Bronchial epithelial cell (primary cell): ENCODE results near the gene KATNAL2. TPM values are rescaled to one million over a fixed set of nuclear protein-coding genes. Genes with fewer than 3 reads are reported as not detected.

Experiments used
- DNase-seq: peaks from one replicate; pipeline ENCODE4 v3.0.0-alpha.2; 2010; ENCODE audit warnings: low read depth
- FAIRE-seq: peaks from 2 replicates; lab custom pipeline; 2011; peaks lifted over from hg19 to GRCh38; lab: Jason Lieb, UNC
- H3K27me3 ChIP-seq: 2 replicates; pipeline ENCODE4 v1.5.1; 2011; ENCODE audit warnings: low read length; ENCODE audit not compliant: control insufficient read depth, insufficient read depth
- H3K36me3 ChIP-seq: 2 replicates; pipeline ENCODE4 v1.5.1; 2011; ENCODE audit warnings: low read length; ENCODE audit not compliant: control insufficient read depth, insufficient read depth
- H3K4me3 ChIP-seq: 2 replicates; pipeline ENCODE4 v1.5.1; 2011; ENCODE audit warnings: mild to moderate bottlenecking, low read depth, low read length, control low read depth
- CTCF ChIP-seq: IDR thresholded peaks from 2 replicates; pipeline ENCODE4 v1.5.1; 2011; ENCODE audit warnings: mild to moderate bottlenecking, moderate library complexity, low read length, control low read depth, inconsistent platforms; ENCODE audit not compliant: insufficient read depth, severe bottlenecking
- total RNA-seq: library from RNA; depleted of rRNA; stranded (reverse); fragments of >200 nt; gene quantifications from 2 replicates; pipeline ENCODE4 v1.2.1, GENCODE V29; 2014

The KATNAL2 gene
- total RNA-seq, 1 donor from 2014 or later: under 0.01 TPM

- H3K36me3 ChIP-seq: no peaks in the 10 kb centered on the region
- H3K4me3 ChIP-seq: no peak overlapping the region
- DNase-seq: no peak
- no peak for TF ChIP-seq CTCF
- FAIRE-seq: no peak
- no peaks in the 10 kb centered on the region for H3K27me3 ChIP-seq
Observed at GRCh38 chr18:47095810-47096209, 178.4 kb downstream of the KATNAL2 start.

DNA sequence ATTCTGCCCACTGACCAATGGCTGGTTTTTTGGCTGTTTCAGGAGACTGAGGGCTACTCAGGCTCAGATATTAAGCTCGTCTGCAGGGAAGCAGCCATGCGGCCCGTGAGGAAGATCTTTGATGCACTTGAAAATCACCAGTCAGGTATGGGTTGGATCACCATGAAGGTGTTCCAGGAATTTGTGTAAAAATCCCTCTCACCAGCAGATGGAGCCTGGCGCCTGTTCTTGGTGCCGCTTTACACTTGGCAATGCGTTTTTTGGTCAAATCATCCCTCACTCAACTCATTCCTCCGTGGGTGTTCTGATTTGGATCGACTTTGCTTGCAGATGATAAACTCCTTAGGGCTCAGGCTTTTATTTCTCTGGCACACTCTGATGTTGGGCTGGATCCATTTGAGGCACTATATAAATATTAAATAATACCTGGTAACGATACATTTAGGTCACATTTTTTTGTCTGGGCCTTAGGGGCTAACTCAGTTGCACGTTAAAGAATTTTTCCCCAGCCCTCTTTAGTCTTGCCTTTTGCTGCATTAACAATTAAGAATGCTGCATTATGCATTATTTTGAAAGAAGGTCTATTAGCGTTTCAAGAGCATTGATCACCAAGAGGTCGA is 182.9 kb downstream of the KATNAL2 start:
- Histone ChIP-seq H3K4me3 (no peak overlapping the region), H3K36me3 (no peaks in the 10 kb centered on the region), H3K27me3 (no peaks in the 10 kb centered on the region)
- no peak for FAIRE-seq
- peak; percentile 64 for DNase-seq
- peak; percentile 88 for TF ChIP-seq CTCF

DNA sequence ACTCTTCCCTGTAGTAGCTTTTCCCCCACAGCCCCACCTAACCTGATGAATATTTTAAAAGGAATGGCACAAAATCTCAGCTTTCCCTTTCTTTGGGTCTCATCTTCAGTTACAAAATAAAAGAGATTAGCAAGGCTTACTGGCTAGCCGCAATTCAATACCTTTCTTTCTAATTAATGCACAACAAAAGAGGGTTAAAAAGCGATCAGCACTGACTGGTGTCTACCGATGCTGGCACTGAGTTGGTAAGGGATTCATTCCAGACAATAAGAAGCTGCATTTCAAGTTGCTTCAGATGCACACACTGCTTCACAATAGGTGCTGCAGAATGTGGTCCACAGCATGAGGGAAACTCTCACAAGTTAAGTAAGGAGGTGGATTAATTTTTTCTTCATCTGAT is 191.0 kb downstream of the KATNAL2 start:
- no peak overlapping the region for H3K4me3 ChIP-seq
- DNase-seq (no peak), FAIRE-seq (no peak)
- no peaks in the 10 kb centered on the region for H3K27me3 ChIP-seq
- H3K36me3 ChIP-seq: peaks cover 6% of the 10 kb centered on the region
- TF ChIP-seq CTCF: no peak

DNA sequence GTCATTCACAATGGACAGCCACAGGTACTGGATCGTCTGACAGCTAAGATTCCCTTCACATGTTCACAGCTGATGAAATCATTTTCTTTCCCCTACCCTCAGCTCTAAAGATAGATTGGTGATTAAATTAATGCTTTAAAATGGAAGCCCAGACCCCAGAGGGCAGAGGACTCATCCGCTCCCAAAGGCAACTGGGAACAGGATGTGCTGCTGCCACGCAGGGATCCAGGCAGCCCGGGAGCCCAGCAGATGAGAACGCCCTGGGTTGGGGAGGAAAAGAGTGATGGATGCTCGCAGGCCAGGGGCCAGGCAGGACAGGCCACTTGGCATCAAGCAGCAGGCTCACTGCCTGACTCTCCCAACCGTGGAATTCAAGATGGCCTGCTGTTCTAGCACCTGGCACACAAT is 191.6 kb downstream of the KATNAL2 start:
- DNase-seq (no peak), FAIRE-seq (peak; percentile 23)
- H3K27me3 ChIP-seq: no peaks in the 10 kb centered on the region
- H3K36me3 ChIP-seq: peaks cover 6% of the 10 kb centered on the region
- TF ChIP-seq CTCF: no peak
- no peak overlapping the region for H3K4me3 ChIP-seq

- no peaks in the 10 kb centered on the region for H3K27me3 ChIP-seq
- H3K4me3 ChIP-seq: no peak overlapping the region
- no peak for DNase-seq
- TF ChIP-seq CTCF: no peak
- no peak for FAIRE-seq
- peaks cover 6% of the 10 kb centered on the region for H3K36me3 ChIP-seq
Observed at GRCh38 chr18:47109720-47110119, 192.3 kb downstream of the KATNAL2 start.
